ENCODE results near the gene C5orf15.

GRCh38 chr5:134003064-134003816 lies 34.8 kb upstream of the C5orf15 start:
- TF ChIP-seq POLR2A (IDR thresholded peaks at IDR 0.05; ENCODE audit: low read length) (no peak), GATA1 (IDR thresholded peaks at IDR 0.05; ENCODE audit: low read depth, low read length) (no peak)
